Hepatocyte (in vitro differentiated cells): ENCODE data around the gene PRDM16.

Source experiments
- EZH2 ChIP-seq: fragments of 200-600 bp; sonication (generic); IDR thresholded peaks from 2 replicates; pipeline ENCODE4 v1.6.1; 2016; ENCODE audit warnings: antibody characterized with exemption, mild to moderate bottlenecking, borderline replicate concordance
- EZH2phosphoT487 ChIP-seq: fragments of 200-600 bp; sonication (generic); IDR thresholded peaks from one replicate; pipeline ENCODE4 v1.6.1; 2018; ENCODE audit warnings: antibody characterized with exemption, mild to moderate bottlenecking, low read depth, moderate library complexity; ENCODE audit not compliant: unreplicated experiment, severe bottlenecking
- TF ChIP-seq, protein P1 (sequence below): fragments of 200-600 bp; sonication (generic); IDR thresholded peaks from 2 replicates; pipeline ENCODE4 v1.5.1; 2016; ENCODE audit warnings: antibody characterized with exemption, mild to moderate bottlenecking; ENCODE audit not compliant: poor library complexity

DNA sequence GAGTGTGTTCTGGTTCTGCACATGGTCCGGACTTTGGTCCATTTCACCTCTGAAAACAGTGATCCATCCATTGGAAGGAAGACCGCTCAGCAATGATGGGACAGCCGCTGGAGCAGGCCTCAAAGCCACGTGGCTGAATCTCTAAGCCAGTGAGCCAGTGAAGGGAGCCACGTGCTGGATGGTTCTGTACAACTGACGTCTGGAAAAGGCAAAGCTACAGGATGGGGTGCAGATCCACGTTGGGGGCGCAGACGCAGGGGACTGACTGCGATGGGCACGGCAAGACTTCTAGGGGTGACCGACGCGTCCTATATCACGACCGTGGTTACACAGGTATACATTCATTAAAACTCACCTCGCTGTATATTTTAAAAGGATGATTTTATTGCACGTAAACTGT, 375.3 kb downstream of the PRDM16 start:
- TF ChIP-seq, protein P1, sequence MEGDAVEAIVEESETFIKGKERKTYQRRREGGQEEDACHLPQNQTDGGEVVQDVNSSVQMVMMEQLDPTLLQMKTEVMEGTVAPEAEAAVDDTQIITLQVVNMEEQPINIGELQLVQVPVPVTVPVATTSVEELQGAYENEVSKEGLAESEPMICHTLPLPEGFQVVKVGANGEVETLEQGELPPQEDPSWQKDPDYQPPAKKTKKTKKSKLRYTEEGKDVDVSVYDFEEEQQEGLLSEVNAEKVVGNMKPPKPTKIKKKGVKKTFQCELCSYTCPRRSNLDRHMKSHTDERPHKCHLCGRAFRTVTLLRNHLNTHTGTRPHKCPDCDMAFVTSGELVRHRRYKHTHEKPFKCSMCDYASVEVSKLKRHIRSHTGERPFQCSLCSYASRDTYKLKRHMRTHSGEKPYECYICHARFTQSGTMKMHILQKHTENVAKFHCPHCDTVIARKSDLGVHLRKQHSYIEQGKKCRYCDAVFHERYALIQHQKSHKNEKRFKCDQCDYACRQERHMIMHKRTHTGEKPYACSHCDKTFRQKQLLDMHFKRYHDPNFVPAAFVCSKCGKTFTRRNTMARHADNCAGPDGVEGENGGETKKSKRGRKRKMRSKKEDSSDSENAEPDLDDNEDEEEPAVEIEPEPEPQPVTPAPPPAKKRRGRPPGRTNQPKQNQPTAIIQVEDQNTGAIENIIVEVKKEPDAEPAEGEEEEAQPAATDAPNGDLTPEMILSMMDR, result no peak
- TF ChIP-seq EZH2phosphoT487, result no peak
- TF ChIP-seq EZH2, result no peak
